SJCRH30 (cell line): ENCODE data around the gene PAM. TPM values are rescaled to one million over a fixed set of nuclear protein-coding genes. Genes with fewer than 3 reads are reported as not detected.

Experiments used
- DNase-seq, 2 experiments: peaks; one replicate each; pipeline ENCODE4 v3.0.0-alpha.2; 2015 to 2020
- H3K27ac ChIP-seq: fragments of 250-450 bp; sonication (Bioruptor Pico); 2 replicates; pipeline ENCODE4 v1.5.1; 2020; ENCODE audit warnings: mild to moderate bottlenecking, moderate library complexity
- H3K27me3 ChIP-seq: fragments of 250-450 bp; sonication (Bioruptor Pico); 2 replicates; pipeline ENCODE4 v1.5.1; 2020; ENCODE audit warnings: mild to moderate bottlenecking, moderate library complexity
- H3K36me3 ChIP-seq: fragments of 250-450 bp; sonication (Bioruptor Pico); 2 replicates; pipeline ENCODE4 v1.5.1; 2020; ENCODE audit warnings: mild to moderate bottlenecking, moderate library complexity
- H3K4me1 ChIP-seq: fragments of 250-450 bp; sonication (Bioruptor Pico); 2 replicates; pipeline ENCODE4 v1.5.1; 2020; ENCODE audit warnings: mild to moderate bottlenecking, moderate library complexity
- H3K4me3 ChIP-seq: fragments of 250-450 bp; sonication (Bioruptor Pico); 2 replicates; pipeline ENCODE4 v1.5.1; 2020; ENCODE audit warnings: mild to moderate bottlenecking, moderate library complexity
- H3K9me3 ChIP-seq: fragments of 250-450 bp; sonication (Bioruptor Pico); replicated peaks from 2 replicates; pipeline ENCODE4 v1.5.1; 2020; ENCODE audit warnings: mild to moderate bottlenecking, moderate library complexity
- total RNA-seq: library from RNA; depleted of rRNA; stranded (reverse); fragments of >200 nt; shearing (Covaris generic); gene quantifications from 2 replicates; pipeline ENCODE4 v1.2.3, GENCODE V29; 2014

The PAM gene
- total RNA-seq, 1 experiment from 2014 or later: 144 TPM

DNA sequence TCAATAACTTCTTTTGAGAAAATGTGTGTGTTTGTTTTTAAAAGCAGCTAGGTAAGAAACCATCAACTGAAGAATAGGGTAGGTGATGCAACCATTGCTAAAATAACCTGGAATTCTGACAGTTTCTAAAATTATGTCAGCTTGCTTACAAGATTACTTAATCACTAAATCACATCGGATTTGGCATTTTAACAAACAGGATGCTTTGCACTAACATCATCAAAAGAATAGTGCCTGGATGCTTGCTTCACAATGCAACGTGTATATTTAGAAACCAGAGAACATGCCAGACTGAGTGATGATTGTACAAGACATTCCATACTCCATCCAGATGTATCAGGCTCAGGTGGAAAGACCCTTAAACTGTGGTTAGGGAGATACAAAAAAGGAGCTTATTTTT is 43.9 kb downstream of the PAM start:
- Histone ChIP-seq H3K27ac (no peak overlapping the region), H3K36me3 (no peaks in the 10 kb centered on the region), H3K4me1 (peaks cover 7% of the 10 kb centered on the region; the same call in 1 of the 2 replicates), H3K4me3 (no peak overlapping the region), H3K27me3 (no peaks in the 10 kb centered on the region), H3K9me3 (no peaks in the 10 kb centered on the region)
- DNase-seq: no peak

- Histone ChIP-seq H3K4me1 (peaks cover 7% of the 10 kb centered on the region; the same call in 1 of the 2 replicates), H3K27me3 (no peaks in the 10 kb centered on the region), H3K4me3 (no peak overlapping the region), H3K36me3 (no peaks in the 10 kb centered on the region), H3K27ac (no peak overlapping the region), H3K9me3 (no peaks in the 10 kb centered on the region)
- no peak for DNase-seq
These were observed 45.3 kb downstream of the PAM start for GRCh38 chr5:102800427-102800826.

GRCh38 chr5:102801371-102801770 is 46.3 kb downstream of the PAM start:
- Histone ChIP-seq H3K27me3 (no peaks in the 10 kb centered on the region), H3K27ac (no peak overlapping the region), H3K9me3 (no peaks in the 10 kb centered on the region), H3K4me1 (0 out of 2 replicates have a peak, but pooled peaks cover 5% of the 10 kb centered on the region), H3K36me3 (no peaks in the 10 kb centered on the region), H3K4me3 (no peak overlapping the region)
- no peak for DNase-seq

GRCh38 chr5:102802708-102803458 is 47.8 kb downstream of the PAM start:
- Histone ChIP-seq H3K4me3 (no peak overlapping the region), H3K9me3 (no peaks in the 10 kb centered on the region), H3K27ac (no peak overlapping the region), H3K27me3 (no peaks in the 10 kb centered on the region), H3K36me3 (no peaks in the 10 kb centered on the region), H3K4me1 (peaks cover 15% of the 10 kb centered on the region)
- no peak for DNase-seq

DNA sequence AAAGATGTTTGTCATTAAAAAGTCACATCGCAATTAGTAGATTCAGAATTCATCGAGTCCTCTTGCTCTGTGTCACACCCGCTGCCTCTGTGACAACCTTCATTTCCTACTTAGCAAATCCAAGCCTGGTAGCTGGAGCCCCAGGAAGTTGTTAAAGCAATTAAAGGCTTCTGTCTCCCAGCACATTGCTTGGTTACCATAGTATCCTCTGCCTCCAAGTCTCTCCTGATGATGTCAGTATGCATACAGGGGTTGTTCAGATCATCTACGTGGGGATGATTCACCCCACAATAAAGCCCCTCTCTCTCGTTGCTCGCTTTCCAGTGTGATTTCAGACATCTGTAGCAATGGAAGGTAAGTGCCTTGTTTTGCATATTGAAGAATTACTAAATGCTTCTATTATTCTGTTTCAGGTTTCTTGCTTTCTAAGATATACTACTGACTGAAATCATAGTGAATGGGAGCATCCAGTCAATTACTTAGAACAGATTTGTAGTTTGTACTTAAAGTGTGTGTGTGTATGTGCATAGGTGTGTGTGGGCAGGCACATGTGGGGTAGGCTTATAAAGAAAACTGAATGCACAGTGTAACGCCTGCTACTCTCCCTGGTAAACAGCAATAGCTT is 52.9 kb downstream of the PAM start:
- Histone ChIP-seq H3K9me3 (no peaks in the 10 kb centered on the region), H3K27me3 (no peaks in the 10 kb centered on the region), H3K27ac (no peak overlapping the region), H3K4me1 (peaks cover 25% of the 10 kb centered on the region), H3K4me3 (no peak overlapping the region), H3K36me3 (no peaks in the 10 kb centered on the region)
- DNase-seq: peak; percentile 19 to 53

- H3K4me1 ChIP-seq: peaks cover 25% of the 10 kb centered on the region
- H3K27me3 ChIP-seq: no peaks in the 10 kb centered on the region
- no peaks in the 10 kb centered on the region for H3K9me3 ChIP-seq
- no peak overlapping the region for H3K27ac ChIP-seq
- no peak for DNase-seq
- no peaks in the 10 kb centered on the region for H3K36me3 ChIP-seq
- H3K4me3 ChIP-seq: no peak overlapping the region
These were observed 53.9 kb downstream of the PAM start for GRCh38 chr5:102809033-102809432.

GRCh38 chr5:102811972-102812371 is 56.9 kb downstream of the PAM start:
- H3K36me3 ChIP-seq: no peaks in the 10 kb centered on the region
- no peaks in the 10 kb centered on the region for H3K27me3 ChIP-seq
- H3K4me1 ChIP-seq: peaks cover 31% of the 10 kb centered on the region
- no peaks in the 10 kb centered on the region for H3K9me3 ChIP-seq
- DNase-seq: peak; percentile 21 to 83
- no peak overlapping the region for H3K4me3 ChIP-seq
- peak overlapping the region; percentile 24 for H3K27ac ChIP-seq

DNA sequence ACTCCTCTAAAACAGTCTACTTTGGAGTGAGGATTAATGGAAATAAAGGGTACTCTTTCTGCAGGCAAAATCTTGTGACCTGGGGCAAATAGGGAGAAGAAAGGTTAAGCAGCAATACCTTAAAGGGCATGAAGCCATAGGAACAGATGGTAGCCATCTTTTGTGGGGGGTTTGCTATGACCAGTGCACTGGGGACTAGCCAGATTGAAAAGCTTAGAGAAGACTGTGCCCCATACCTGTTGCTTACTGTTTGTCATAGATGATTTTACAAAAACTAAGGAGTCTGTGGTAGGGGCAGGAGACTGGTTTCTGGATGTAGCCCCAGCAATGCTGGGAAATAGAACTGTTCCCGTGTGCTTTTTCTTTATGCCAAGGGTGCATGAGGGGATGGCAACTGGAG is 58.6 kb downstream of the PAM start:
- no peaks in the 10 kb centered on the region for H3K27me3 ChIP-seq

GRCh38 chr5:102815084-102815483 is 60.0 kb downstream of the PAM start:
- Histone ChIP-seq H3K4me3 (no peak overlapping the region), H3K9me3 (no peaks in the 10 kb centered on the region), H3K27me3 (no peaks in the 10 kb centered on the region), H3K36me3 (no peaks in the 10 kb centered on the region), H3K27ac (no peak overlapping the region), H3K4me1 (peaks cover 21% of the 10 kb centered on the region)
- DNase-seq: no peak

More for the DNA sequence above, 58.6 kb downstream of the PAM start:
- Histone ChIP-seq H3K4me3 (no peak overlapping the region), H3K36me3 (no peaks in the 10 kb centered on the region), H3K9me3 (no peaks in the 10 kb centered on the region), H3K27ac (no peak overlapping the region), H3K4me1 (peaks cover 21% of the 10 kb centered on the region)
- no peak for DNase-seq

- Histone ChIP-seq H3K27ac (no peak overlapping the region), H3K27me3 (no peaks in the 10 kb centered on the region)
These were observed 60.6 kb downstream of the PAM start for GRCh38 chr5:102815540-102816332.

GRCh38 chr5:102818345-102818744 is 63.2 kb downstream of the PAM start:
- H3K36me3 ChIP-seq: no peaks in the 10 kb centered on the region
- H3K9me3 ChIP-seq: no peaks in the 10 kb centered on the region
- DNase-seq: no peak

More at GRCh38 chr5:102815540-102816332, 60.6 kb downstream of the PAM start:
- peak in 1 of 2 experiments; percentile 32 for DNase-seq
- no peak overlapping the region for H3K4me3 ChIP-seq
- H3K9me3 ChIP-seq: no peaks in the 10 kb centered on the region
- peaks cover 21% of the 10 kb centered on the region for H3K4me1 ChIP-seq
- H3K36me3 ChIP-seq: no peaks in the 10 kb centered on the region

GRCh38 chr5:102818934-102819333 is 63.8 kb downstream of the PAM start:
- no peak overlapping the region for H3K27ac ChIP-seq
- H3K9me3 ChIP-seq: no peaks in the 10 kb centered on the region

More at GRCh38 chr5:102818345-102818744, 63.2 kb downstream of the PAM start:
- no peak overlapping the region for H3K27ac ChIP-seq
- H3K4me1 ChIP-seq: peaks cover 10% of the 10 kb centered on the region
- no peak overlapping the region for H3K4me3 ChIP-seq
- H3K27me3 ChIP-seq: no peaks in the 10 kb centered on the region

DNA sequence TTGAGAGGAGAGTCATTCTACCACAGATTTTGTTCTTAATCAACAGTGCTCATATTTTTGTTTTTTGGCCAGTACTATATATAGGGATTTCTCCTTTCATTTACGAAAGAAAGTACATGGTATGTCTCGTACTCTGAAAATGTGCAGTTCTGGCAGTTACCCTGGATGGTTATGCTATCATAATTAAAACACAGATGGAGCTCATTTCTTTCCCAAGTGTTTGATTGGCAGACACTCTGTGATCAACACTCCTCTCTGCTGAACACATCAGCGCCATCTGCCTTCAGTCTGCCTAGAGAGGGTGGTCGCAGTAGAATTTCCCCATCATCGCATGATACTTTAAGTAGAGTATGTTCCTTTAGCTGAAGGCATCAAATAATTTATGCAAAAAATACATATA is 64.5 kb downstream of the PAM start:
- H3K4me1 ChIP-seq: peaks cover 14% of the 10 kb centered on the region
- H3K27ac ChIP-seq: no peak overlapping the region
- no peaks in the 10 kb centered on the region for H3K36me3 ChIP-seq
- no peaks in the 10 kb centered on the region for H3K27me3 ChIP-seq
- no peaks in the 10 kb centered on the region for H3K9me3 ChIP-seq
- H3K4me3 ChIP-seq: no peak overlapping the region
- no peak for DNase-seq

More at GRCh38 chr5:102818934-102819333, 63.8 kb downstream of the PAM start:
- H3K4me1 ChIP-seq: peaks cover 14% of the 10 kb centered on the region
- no peak for DNase-seq
- no peak overlapping the region for H3K4me3 ChIP-seq
- no peaks in the 10 kb centered on the region for H3K27me3 ChIP-seq
- no peaks in the 10 kb centered on the region for H3K36me3 ChIP-seq

DNA sequence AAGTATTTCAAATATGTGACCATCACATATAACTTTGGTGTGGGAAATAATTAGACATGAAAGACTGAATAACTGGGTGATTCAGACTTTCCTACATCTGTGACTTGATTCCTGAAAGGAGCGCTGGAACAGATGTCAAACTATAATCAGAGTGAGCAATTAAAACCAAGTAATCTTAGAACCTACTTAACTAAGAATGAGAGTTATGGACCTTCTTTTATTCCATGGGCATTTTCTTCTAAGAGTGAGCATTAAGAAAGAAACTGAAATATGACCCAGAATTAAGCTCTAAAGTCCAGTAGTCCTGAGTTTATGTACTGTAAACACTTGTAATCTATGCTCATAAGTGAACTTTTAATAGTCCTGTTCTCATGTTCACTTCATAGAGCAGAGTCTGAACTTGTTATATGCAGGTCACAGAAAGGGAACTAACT is 68.4 kb downstream of the PAM start:
- Histone ChIP-seq H3K27ac (no peak overlapping the region), H3K4me1 (peaks cover 6% of the 10 kb centered on the region), H3K36me3 (no peaks in the 10 kb centered on the region), H3K4me3 (no peak overlapping the region), H3K27me3 (no peaks in the 10 kb centered on the region), H3K9me3 (no peaks in the 10 kb centered on the region)
- peak in 1 of 2 experiments; percentile 12 for DNase-seq

- Histone ChIP-seq H3K36me3 (no peaks in the 10 kb centered on the region), H3K4me3 (no peak overlapping the region), H3K9me3 (no peaks in the 10 kb centered on the region), H3K4me1 (peaks cover 6% of the 10 kb centered on the region), H3K27ac (no peak overlapping the region), H3K27me3 (no peaks in the 10 kb centered on the region)
- DNase-seq: no peak
These were observed 71.5 kb downstream of the PAM start for GRCh38 chr5:102826629-102827028.
